G401.6 (cell line): ENCODE measurements around the gene AAGAB.

Experiments
- FAIRE-seq: peaks from 2 replicates; lab custom pipeline; 2012; peaks lifted over from hg19 to GRCh38; lab: Jason Lieb, UNC

The AAGAB gene

GRCh38 chr15:67187351-67187854 is 67.1 kb downstream of the AAGAB start:
- no peak for FAIRE-seq

- FAIRE-seq, result no peak
These were observed 67.8 kb downstream of the AAGAB start for GRCh38 chr15:67186688-67187087.

GRCh38 chr15:67186226-67186649 is 68.2 kb downstream of the AAGAB start:
- FAIRE-seq, result no peak

- no peak for FAIRE-seq
These were observed 68.7 kb downstream of the AAGAB start for GRCh38 chr15:67185621-67186225.

GRCh38 chr15:67185051-67185450 is 69.4 kb downstream of the AAGAB start:
- no peak for FAIRE-seq

- no peak for FAIRE-seq
These were observed 70.1 kb downstream of the AAGAB start for GRCh38 chr15:67184208-67184925.

GRCh38 chr15:67183443-67184169 is 70.9 kb downstream of the AAGAB start:
- no peak for FAIRE-seq

GRCh38 chr15:67181221-67181639 is 73.2 kb downstream of the AAGAB start:
- no peak for FAIRE-seq

- FAIRE-seq, result no peak
These were observed 73.8 kb downstream of the AAGAB start for GRCh38 chr15:67180514-67181191.

GRCh38 chr15:67180035-67180434 is 74.4 kb downstream of the AAGAB start:
- FAIRE-seq, result no peak

GRCh38 chr15:67179411-67179995 is 75.0 kb downstream of the AAGAB start:
- no peak for FAIRE-seq

GRCh38 chr15:67178569-67179210 is 75.8 kb downstream of the AAGAB start:
- FAIRE-seq, result no peak

GRCh38 chr15:67177752-67178151 is 76.7 kb downstream of the AAGAB start:
- no peak for FAIRE-seq

GRCh38 chr15:67176195-67176971 is 78.1 kb downstream of the AAGAB start:
- FAIRE-seq, result no peak

- FAIRE-seq, result no peak
These were observed 78.8 kb downstream of the AAGAB start for GRCh38 chr15:67175643-67176071.

- no peak for FAIRE-seq
These were observed 79.4 kb downstream of the AAGAB start for GRCh38 chr15:67174864-67175573.

GRCh38 chr15:67174446-67174845 is 80.0 kb downstream of the AAGAB start:
- no peak for FAIRE-seq

GRCh38 chr15:67173786-67174185 is 80.7 kb downstream of the AAGAB start:
- FAIRE-seq, result no peak

GRCh38 chr15:67173005-67173404 is 81.5 kb downstream of the AAGAB start:
- no peak for FAIRE-seq

- no peak for FAIRE-seq
These were observed 82.3 kb downstream of the AAGAB start for GRCh38 chr15:67172172-67172571.
